DMS114 treated with DMSO at 0.1 percent for 48 hours (cell line): ENCODE results near the gene KHDC1.
"Not testable (repeated sequence)": the region's sequence is repeated elsewhere in the genome, so short reads cannot be mapped to it uniquely, and the experiment has no call there.

Experiments
- DNase-seq: peaks from one replicate; lab custom pipeline; 2025; ENCODE audit not compliant: unreplicated experiment; lab: John Stamatoyannopoulos, UW

Gene KHDC1

GRCh38 chr6:73250016-73250415 is 13.0 kb downstream of the KHDC1 start:
- no peak for DNase-seq

- no peak for DNase-seq
Observed at GRCh38 chr6:73248192-73248903, 14.6 kb downstream of the KHDC1 start.

- DNase-seq, result no peak
Observed at GRCh38 chr6:73242001-73242400, 21.0 kb downstream of the KHDC1 start.

- DNase-seq, result no peak
Observed at GRCh38 chr6:73240730-73241129, 22.3 kb downstream of the KHDC1 start.

GRCh38 chr6:73236144-73236750 is 26.7 kb downstream of the KHDC1 start:
- no peak for DNase-seq

- no peak for DNase-seq
Observed at GRCh38 chr6:73234733-73235132, 28.3 kb downstream of the KHDC1 start.

- not testable (repeated sequence) for DNase-seq
Observed at GRCh38 chr6:73233971-73234370, 29.0 kb downstream of the KHDC1 start.

- no peak for DNase-seq
Observed at GRCh38 chr6:73233048-73233447, 29.9 kb downstream of the KHDC1 start.

- no peak for DNase-seq
Observed at GRCh38 chr6:73231986-73232391, 31.0 kb downstream of the KHDC1 start.

- no peak for DNase-seq
Observed at GRCh38 chr6:73227606-73228255, 35.3 kb downstream of the KHDC1 start.

- DNase-seq, result no peak
Observed at GRCh38 chr6:73225396-73225795, 37.6 kb downstream of the KHDC1 start, which contains the start of gene KHDC1L. Gene KHDC1L, minus strand, starts transcription at chr6:73225496. Its CDS starts 88 bp downstream, at chr6:73225408.

- DNase-seq, result no peak
Observed at GRCh38 chr6:73216859-73217258, 46.1 kb downstream of the KHDC1 start.

- no peak for DNase-seq
Observed at GRCh38 chr6:73209117-73209516, 53.9 kb downstream of the KHDC1 start.

- DNase-seq, result no peak
Observed at GRCh38 chr6:73207221-73207837, 55.7 kb downstream of the KHDC1 start.

GRCh38 chr6:73204252-73204651 is 58.7 kb downstream of the KHDC1 start:
- no peak for DNase-seq

GRCh38 chr6:73203098-73203497 is 59.9 kb downstream of the KHDC1 start:
- DNase-seq, result no peak

GRCh38 chr6:73200735-73201134 is 62.3 kb downstream of the KHDC1 start:
- no peak for DNase-seq

GRCh38 chr6:73200247-73200646 is 62.7 kb downstream of the KHDC1 start:
- no peak for DNase-seq

GRCh38 chr6:73194744-73195143 is 68.3 kb downstream of the KHDC1 start:
- DNase-seq, result no peak

- DNase-seq, result not testable (repeated sequence)
Observed at GRCh38 chr6:73193302-73193701, 69.7 kb downstream of the KHDC1 start.
